HG03196 (cell line): ENCODE data around the gene OR1G1.
"Not testable (repeated sequence)": the region's sequence is repeated elsewhere in the genome, so short reads cannot be mapped to it uniquely, and the experiment has no call there.

Experiments used
- ATAC-seq: cut with Tn5 transposase; IDR thresholded peaks from one replicate; pipeline ENCODE4 v1.9.1; 2021; ENCODE audit not compliant: unreplicated experiment

Gene OR1G1

DNA sequence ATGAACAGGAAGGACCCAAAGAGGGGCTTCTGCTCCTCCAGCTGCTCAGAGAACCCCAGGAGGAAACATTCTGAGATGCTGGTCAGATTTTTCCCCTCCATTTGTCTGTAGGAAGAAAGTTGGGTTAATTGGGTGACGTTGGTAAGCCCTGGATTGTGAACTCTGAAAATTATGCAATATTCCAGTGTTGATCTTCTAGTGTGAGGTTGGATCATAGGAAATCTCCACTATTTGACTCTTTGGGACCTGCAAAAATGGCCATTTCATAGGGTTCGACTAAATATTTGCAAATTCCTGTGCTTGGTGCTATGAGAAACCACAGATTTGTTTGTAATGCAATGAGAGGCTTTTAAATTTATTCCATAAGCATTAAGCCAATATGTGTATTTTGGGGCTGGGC lies at the start of gene OR1G1:
Gene OR1G1, minus strand, starts transcription at position 101 of the 400 bp plus-strand sequence. Its CDS starts 0 bp downstream, at position 101.
- no peak for ATAC-seq

- ATAC-seq = no peak
Observed at GRCh38 chr17:3167574-3167973, 40.2 kb upstream of the OR1G1 start.

DNA sequence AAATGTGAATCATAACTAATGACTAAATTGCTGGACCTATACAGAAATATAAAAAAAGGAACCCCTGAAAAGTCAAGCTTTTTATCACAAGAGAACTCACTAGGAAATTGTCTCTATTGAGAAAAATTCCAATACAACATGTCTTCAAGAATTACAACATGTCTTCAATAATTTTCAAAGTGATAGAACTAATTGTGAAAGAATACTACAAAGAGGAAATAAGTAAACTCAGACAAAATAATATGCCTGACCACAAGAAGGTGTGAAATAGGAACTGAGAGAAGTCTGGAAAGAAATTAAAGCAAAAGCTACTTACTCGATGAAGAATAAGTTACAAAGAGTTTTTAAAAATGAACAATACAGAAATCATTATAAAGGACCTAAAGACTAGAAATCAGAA lies 29.9 kb upstream of the OR1G1 start:
- no peak for ATAC-seq

DNA sequence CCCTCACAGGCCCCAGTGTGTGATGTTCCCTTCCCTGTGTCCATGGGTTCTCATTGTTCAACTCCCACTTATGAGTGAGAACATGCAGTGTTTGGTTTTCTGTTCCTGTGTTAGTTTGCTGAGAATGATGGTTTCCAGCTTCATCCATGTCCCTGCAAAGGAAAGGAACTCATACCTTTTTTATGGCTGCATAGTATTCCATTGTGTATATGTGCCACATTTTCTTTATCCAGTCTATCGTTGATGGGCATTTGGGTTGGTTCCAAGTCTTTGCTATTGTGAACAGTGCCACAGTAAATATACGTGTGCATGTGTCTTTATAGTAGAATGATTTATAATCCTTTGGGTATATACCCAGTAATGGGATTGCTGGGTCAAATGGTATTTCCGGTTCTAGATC lies 10.1 kb upstream of the OR1G1 start:
- not testable (repeated sequence) for ATAC-seq

GRCh38 chr17:3104322-3104721 lies 23.0 kb downstream of the OR1G1 start, which contains the start of gene OR1D2:
Gene OR1D2, minus strand, starts transcription at chr17:3104422. Its CDS starts 11,426 bp downstream, at chr17:3092996.
- no peak for ATAC-seq
